ENCODE data around the gene PTCH1.

DNA sequence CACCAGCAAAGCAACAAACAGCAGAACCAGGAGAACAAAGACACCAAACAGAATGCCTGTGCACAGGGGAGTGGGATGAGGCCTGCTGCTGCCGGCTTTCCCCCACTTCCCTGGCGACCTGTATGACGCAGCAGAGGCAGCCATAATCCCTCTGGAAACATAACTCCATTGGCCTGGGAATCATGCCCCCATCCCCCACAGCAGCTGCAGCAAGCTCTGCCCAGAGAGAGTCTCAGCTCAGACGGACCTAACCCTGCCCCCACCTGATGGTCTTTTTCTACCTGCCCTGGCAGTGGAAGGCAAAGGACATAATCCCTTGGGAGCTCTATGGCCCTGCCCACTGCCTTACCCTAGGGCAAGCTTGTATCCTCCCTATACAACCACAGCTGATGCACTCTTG lies 117.5 kb downstream of the PTCH1 start:
- TF ChIP-seq, protein P1, sequence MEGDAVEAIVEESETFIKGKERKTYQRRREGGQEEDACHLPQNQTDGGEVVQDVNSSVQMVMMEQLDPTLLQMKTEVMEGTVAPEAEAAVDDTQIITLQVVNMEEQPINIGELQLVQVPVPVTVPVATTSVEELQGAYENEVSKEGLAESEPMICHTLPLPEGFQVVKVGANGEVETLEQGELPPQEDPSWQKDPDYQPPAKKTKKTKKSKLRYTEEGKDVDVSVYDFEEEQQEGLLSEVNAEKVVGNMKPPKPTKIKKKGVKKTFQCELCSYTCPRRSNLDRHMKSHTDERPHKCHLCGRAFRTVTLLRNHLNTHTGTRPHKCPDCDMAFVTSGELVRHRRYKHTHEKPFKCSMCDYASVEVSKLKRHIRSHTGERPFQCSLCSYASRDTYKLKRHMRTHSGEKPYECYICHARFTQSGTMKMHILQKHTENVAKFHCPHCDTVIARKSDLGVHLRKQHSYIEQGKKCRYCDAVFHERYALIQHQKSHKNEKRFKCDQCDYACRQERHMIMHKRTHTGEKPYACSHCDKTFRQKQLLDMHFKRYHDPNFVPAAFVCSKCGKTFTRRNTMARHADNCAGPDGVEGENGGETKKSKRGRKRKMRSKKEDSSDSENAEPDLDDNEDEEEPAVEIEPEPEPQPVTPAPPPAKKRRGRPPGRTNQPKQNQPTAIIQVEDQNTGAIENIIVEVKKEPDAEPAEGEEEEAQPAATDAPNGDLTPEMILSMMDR (conservative IDR thresholded peaks at IDR 0.05; ENCODE audit: low read depth in 2 of 2): no peak
- TF ChIP-seq JUNB (IDR thresholded peaks at IDR 0.05; ENCODE audit: unreplicated experiment) (no peak), EZH2 (IDR thresholded peaks at IDR 0.05; ENCODE audit: low read depth, unreplicated experiment) (no peak), POLR2AphosphoS5 (IDR thresholded peaks at IDR 0.05; ENCODE audit: low read depth) (no peak), NANOG (IDR thresholded peaks at IDR 0.05; ENCODE audit: borderline replicate concordance) (no peak), EZH2phosphoT487 (IDR thresholded peaks at IDR 0.05; ENCODE audit: unreplicated experiment) (no peak), CREB1 (CRISPR knock-in tag; IDR thresholded peaks at IDR 0.05; ENCODE audit: low read depth) (no peak), ZNF114 (CRISPR knock-in tag; IDR thresholded peaks at IDR 0.05) (no peak)
- TF ChIP-seq, protein P2, sequence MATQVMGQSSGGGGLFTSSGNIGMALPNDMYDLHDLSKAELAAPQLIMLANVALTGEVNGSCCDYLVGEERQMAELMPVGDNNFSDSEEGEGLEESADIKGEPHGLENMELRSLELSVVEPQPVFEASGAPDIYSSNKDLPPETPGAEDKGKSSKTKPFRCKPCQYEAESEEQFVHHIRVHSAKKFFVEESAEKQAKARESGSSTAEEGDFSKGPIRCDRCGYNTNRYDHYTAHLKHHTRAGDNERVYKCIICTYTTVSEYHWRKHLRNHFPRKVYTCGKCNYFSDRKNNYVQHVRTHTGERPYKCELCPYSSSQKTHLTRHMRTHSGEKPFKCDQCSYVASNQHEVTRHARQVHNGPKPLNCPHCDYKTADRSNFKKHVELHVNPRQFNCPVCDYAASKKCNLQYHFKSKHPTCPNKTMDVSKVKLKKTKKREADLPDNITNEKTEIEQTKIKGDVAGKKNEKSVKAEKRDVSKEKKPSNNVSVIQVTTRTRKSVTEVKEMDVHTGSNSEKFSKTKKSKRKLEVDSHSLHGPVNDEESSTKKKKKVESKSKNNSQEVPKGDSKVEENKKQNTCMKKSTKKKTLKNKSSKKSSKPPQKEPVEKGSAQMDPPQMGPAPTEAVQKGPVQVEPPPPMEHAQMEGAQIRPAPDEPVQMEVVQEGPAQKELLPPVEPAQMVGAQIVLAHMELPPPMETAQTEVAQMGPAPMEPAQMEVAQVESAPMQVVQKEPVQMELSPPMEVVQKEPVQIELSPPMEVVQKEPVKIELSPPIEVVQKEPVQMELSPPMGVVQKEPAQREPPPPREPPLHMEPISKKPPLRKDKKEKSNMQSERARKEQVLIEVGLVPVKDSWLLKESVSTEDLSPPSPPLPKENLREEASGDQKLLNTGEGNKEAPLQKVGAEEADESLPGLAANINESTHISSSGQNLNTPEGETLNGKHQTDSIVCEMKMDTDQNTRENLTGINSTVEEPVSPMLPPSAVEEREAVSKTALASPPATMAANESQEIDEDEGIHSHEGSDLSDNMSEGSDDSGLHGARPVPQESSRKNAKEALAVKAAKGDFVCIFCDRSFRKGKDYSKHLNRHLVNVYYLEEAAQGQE (IDR thresholded peaks at IDR 0.05; ENCODE audit: unreplicated experiment): no peak
- TF ChIP-seq, protein P3, sequence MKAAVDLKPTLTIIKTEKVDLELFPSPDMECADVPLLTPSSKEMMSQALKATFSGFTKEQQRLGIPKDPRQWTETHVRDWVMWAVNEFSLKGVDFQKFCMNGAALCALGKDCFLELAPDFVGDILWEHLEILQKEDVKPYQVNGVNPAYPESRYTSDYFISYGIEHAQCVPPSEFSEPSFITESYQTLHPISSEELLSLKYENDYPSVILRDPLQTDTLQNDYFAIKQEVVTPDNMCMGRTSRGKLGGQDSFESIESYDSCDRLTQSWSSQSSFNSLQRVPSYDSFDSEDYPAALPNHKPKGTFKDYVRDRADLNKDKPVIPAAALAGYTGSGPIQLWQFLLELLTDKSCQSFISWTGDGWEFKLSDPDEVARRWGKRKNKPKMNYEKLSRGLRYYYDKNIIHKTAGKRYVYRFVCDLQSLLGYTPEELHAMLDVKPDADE (IDR thresholded peaks at IDR 0.05): no peak

Measured in GM23338 (cell line).